ENCODE results near the gene DNAH7.

DNAH7 gene

GRCh38 chr2:195763866-195764265 lies 304.8 kb downstream of the DNAH7 start:
- intact Hi-C loops (cut with DNase I; ENCODE audit: low total_unique reads) = no loop called here
- Histone ChIP-seq H3K27ac (no peak overlapping the region), H3K27me3 (no peaks in the 10 kb centered on the region), H3K4me1 (no peaks in the 10 kb centered on the region), H3K9me3 (peaks cover 0 to 12% (median 6%) of the 10 kb centered on the region in 3 donors), H3K36me3 (no peaks in the 10 kb centered on the region), H3K4me3 (no peak overlapping the region)
- no peak for TF ChIP-seq CTCF (IDR thresholded peaks at IDR 0.05)
- DNase-seq = no peak

- H3K4me3 ChIP-seq = no peak overlapping the region
- intact Hi-C loops (cut with DNase I; ENCODE audit: low total_unique reads) = no loop called here
- peaks cover 0 to 6% (median 3%) of the 10 kb centered on the region in 3 donors for H3K9me3 ChIP-seq
- TF ChIP-seq CTCF (IDR thresholded peaks at IDR 0.05) = no peak
- no peaks in the 10 kb centered on the region for H3K36me3 ChIP-seq
- no peak for DNase-seq
- H3K27ac ChIP-seq = no peak overlapping the region
- H3K4me1 ChIP-seq = no peaks in the 10 kb centered on the region
- H3K27me3 ChIP-seq = no peaks in the 10 kb centered on the region
Observed at GRCh38 chr2:195759877-195760276, 308.8 kb downstream of the DNAH7 start.

GRCh38 chr2:195758846-195759245 lies 309.8 kb downstream of the DNAH7 start:
- intact Hi-C loops (cut with DNase I; ENCODE audit: low total_unique reads) = no loop called here
- no peak overlapping the region for H3K27ac ChIP-seq

GRCh38 chr2:195756218-195756942 lies 312.3 kb downstream of the DNAH7 start:
- Histone ChIP-seq H3K27ac (no peak overlapping the region), H3K4me3 (no peak overlapping the region), H3K27me3 (no peaks in the 10 kb centered on the region), H3K36me3 (no peaks in the 10 kb centered on the region), H3K9me3 (peaks cover 0 to 6% (median 0%) of the 10 kb centered on the region in 3 donors), H3K4me1 (no peaks in the 10 kb centered on the region)
- no peak for DNase-seq
- intact Hi-C loops (cut with DNase I; ENCODE audit: low total_unique reads) = no loop called here
- no peak for TF ChIP-seq CTCF (IDR thresholded peaks at IDR 0.05)

More at GRCh38 chr2:195758846-195759245, 309.8 kb downstream of the DNAH7 start:
- Histone ChIP-seq H3K27me3 (no peaks in the 10 kb centered on the region), H3K36me3 (no peaks in the 10 kb centered on the region), H3K4me3 (no peak overlapping the region), H3K4me1 (no peaks in the 10 kb centered on the region), H3K9me3 (peaks cover 0 to 6% (median 0%) of the 10 kb centered on the region in 3 donors)
- DNase-seq = no peak
- TF ChIP-seq CTCF (IDR thresholded peaks at IDR 0.05) = no peak

GRCh38 chr2:195741191-195741590 lies 327.4 kb downstream of the DNAH7 start:
- no peak for TF ChIP-seq CTCF (IDR thresholded peaks at IDR 0.05)
- H3K36me3 ChIP-seq = peaks cover 8 to 31% (median 25%) of the 10 kb centered on the region in 3 donors
- no peaks in the 10 kb centered on the region for H3K4me1 ChIP-seq
- DNase-seq = no peak
- no peak overlapping the region for H3K4me3 ChIP-seq
- intact Hi-C loops (cut with DNase I; ENCODE audit: low total_unique reads) = no loop called here
- H3K9me3 ChIP-seq = no peaks in the 10 kb centered on the region
- no peaks in the 10 kb centered on the region for H3K27me3 ChIP-seq
- H3K27ac ChIP-seq = no peak overlapping the region
